ENCODE measurements around the gene WWOX. TPM values are rescaled to one million over a fixed set of nuclear protein-coding genes. Genes with fewer than 3 reads are reported as not detected.

The WWOX gene
- total RNA-seq, 4 donors from 2014 or later = 135 to 209 (median 159) TPM

- intact Hi-C loops (cut with DNase I) = no loop called here
Observed at GRCh38 chr16:78381060-78381459, 281.6 kb downstream of the WWOX start.

GRCh38 chr16:78383118-78383517 is 283.7 kb downstream of the WWOX start:
- Histone ChIP-seq H3K27ac (no peak overlapping the region), H3K4me3 (replicated peaks in 1 of 3) (no peak overlapping the region), H3K36me3 (no peaks in the 10 kb centered on the region), H3K27me3 (no peaks in the 10 kb centered on the region), H3K9me3 (no peaks in the 10 kb centered on the region), H3K4me1 (no peaks in the 10 kb centered on the region)
- intact Hi-C loops (cut with DNase I) = no loop called here
- no peak for DNase-seq
- TF ChIP-seq CTCF (IDR thresholded peaks at IDR 0.05) (no peak), POLR2A (IDR thresholded peaks at IDR 0.05) (no peak)
- 77 to 94% methylated on average over 2 of the region's 2 CpGs for WGBS, 2 donors

More at GRCh38 chr16:78381060-78381459, 281.6 kb downstream of the WWOX start:
- no peaks in the 10 kb centered on the region for H3K36me3 ChIP-seq
- DNase-seq = no peak
- no peak overlapping the region for H3K27ac ChIP-seq
- no peak overlapping the region for H3K4me3 ChIP-seq (replicated peaks in 1 of 3)
- H3K4me1 ChIP-seq = no peaks in the 10 kb centered on the region
- 96 to 97% methylated on average over 1 of the region's 1 CpG for WGBS, 2 donors
- H3K9me3 ChIP-seq = no peaks in the 10 kb centered on the region
- H3K27me3 ChIP-seq = no peaks in the 10 kb centered on the region
- TF ChIP-seq POLR2A (IDR thresholded peaks at IDR 0.05) = no peak
- TF ChIP-seq CTCF (IDR thresholded peaks at IDR 0.05) = no peak

GRCh38 chr16:78385086-78385805 is 285.8 kb downstream of the WWOX start:
- H3K27me3 ChIP-seq = no peaks in the 10 kb centered on the region
- no peaks in the 10 kb centered on the region for H3K36me3 ChIP-seq
- no peak overlapping the region for H3K27ac ChIP-seq
- TF ChIP-seq CTCF (IDR thresholded peaks at IDR 0.05) (no peak), POLR2A (IDR thresholded peaks at IDR 0.05) (no peak)
- DNase-seq = no peak
- WGBS, 2 donors = 71 to 80% methylated on average over 7 of the region's 7 CpGs
- intact Hi-C loops (cut with DNase I) = no loop called here
- peaks cover 0 to 1% of the 10 kb centered on the region in 2 donors for H3K4me1 ChIP-seq
- no peak overlapping the region for H3K4me3 ChIP-seq (replicated peaks in 1 of 3)
- no peaks in the 10 kb centered on the region for H3K9me3 ChIP-seq

- no peak for TF ChIP-seq POLR2A (IDR thresholded peaks at IDR 0.05)
- no peak for TF ChIP-seq CTCF (IDR thresholded peaks at IDR 0.05)
- H3K36me3 ChIP-seq = no peaks in the 10 kb centered on the region
- 83 to 92% methylated on average over 15 of the region's 15 CpGs for WGBS, 2 donors
- intact Hi-C loops (cut with DNase I) = no loop called here
- H3K27me3 ChIP-seq = no peaks in the 10 kb centered on the region
- peaks cover 9 to 14% of the 10 kb centered on the region in 2 donors for H3K4me1 ChIP-seq
- H3K27ac ChIP-seq = no peak overlapping the region
- DNase-seq = no peak
- H3K4me3 ChIP-seq (replicated peaks in 1 of 3) = no peak overlapping the region
- no peaks in the 10 kb centered on the region for H3K9me3 ChIP-seq
Observed at GRCh38 chr16:78386557-78387324, 287.3 kb downstream of the WWOX start.

GRCh38 chr16:78389009-78389498 is 289.6 kb downstream of the WWOX start:
- no peak overlapping the region for H3K27ac ChIP-seq
- intact Hi-C loops (cut with DNase I) = no loop called here

More at GRCh38 chr16:78389009-78389498, 289.6 kb downstream of the WWOX start:
- Histone ChIP-seq H3K27me3 (no peaks in the 10 kb centered on the region), H3K9me3 (no peaks in the 10 kb centered on the region), H3K36me3 (no peaks in the 10 kb centered on the region), H3K4me3 (replicated peaks in 1 of 3) (no peak overlapping the region), H3K4me1 (peaks cover 17 to 21% of the 10 kb centered on the region in 2 donors)
- 91% methylated on average over 8 of the region's 8 CpGs for WGBS, 2 donors
- no peak for DNase-seq
- TF ChIP-seq POLR2A (IDR thresholded peaks at IDR 0.05) (no peak), CTCF (IDR thresholded peaks at IDR 0.05) (no peak)

All from thyroid gland (tissue), 4 donors.